Measurements from ENCODE around the gene IL16.

DNA sequence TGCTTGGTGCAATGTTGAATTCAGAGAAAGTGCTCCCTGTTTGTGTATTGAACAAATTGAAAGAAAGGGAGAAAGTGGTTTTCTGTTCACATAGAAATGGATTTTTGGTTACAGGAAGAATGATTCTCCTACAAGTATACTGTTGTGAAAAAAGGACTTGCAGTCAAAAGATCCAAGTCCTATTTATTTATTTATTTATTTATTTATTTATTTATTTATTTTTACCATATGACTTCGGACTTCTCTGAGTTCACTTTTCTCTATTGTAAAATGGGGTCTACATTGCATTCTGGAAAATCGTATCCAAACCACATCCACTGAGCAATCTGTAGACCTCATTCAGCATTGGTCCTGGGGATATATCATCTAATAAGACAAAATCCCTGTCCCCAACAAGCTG is 81.2 kb downstream of the IL16 start:
- TF ChIP-seq, protein P1, sequence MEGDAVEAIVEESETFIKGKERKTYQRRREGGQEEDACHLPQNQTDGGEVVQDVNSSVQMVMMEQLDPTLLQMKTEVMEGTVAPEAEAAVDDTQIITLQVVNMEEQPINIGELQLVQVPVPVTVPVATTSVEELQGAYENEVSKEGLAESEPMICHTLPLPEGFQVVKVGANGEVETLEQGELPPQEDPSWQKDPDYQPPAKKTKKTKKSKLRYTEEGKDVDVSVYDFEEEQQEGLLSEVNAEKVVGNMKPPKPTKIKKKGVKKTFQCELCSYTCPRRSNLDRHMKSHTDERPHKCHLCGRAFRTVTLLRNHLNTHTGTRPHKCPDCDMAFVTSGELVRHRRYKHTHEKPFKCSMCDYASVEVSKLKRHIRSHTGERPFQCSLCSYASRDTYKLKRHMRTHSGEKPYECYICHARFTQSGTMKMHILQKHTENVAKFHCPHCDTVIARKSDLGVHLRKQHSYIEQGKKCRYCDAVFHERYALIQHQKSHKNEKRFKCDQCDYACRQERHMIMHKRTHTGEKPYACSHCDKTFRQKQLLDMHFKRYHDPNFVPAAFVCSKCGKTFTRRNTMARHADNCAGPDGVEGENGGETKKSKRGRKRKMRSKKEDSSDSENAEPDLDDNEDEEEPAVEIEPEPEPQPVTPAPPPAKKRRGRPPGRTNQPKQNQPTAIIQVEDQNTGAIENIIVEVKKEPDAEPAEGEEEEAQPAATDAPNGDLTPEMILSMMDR (IDR thresholded peaks at IDR 0.05; ENCODE audit: borderline replicate concordance, extremely low read depth, low read length, poor library complexity, severe bottlenecking), result no peak
- TF ChIP-seq EZH2 (IDR thresholded peaks at IDR 0.05; ENCODE audit: borderline replicate concordance, low read depth, low read length, severe bottlenecking), result no peak

Measured in DND-41 (cell line).